Measurements from ENCODE around the gene PCDHGB2.

Gene PCDHGB2

DNA sequence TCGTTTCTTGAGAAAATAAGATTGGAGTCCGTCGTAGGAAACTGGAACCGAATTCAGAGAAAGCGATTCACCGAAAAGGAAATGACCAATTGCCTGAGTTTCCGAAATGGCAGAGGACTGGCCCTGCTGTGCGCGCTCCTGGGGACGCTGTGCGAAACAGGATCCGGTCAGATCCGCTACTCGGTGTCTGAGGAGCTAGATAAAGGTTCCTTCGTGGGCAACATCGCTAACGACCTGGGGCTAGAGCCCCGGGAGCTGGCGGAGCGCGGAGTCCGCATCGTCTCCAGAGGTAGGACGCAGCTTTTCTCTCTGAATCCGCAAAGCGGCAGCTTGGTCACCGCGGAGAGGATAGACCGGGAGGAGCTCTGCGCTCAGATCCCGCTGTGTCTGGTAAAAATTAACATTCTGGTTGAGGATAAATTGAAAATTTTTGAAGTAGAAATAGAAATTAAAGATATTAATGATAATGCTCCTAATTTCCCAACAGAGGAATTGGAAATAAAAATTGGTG, 15.8 kb upstream of the PCDHGB2 start:
- TF ChIP-seq, protein P1, sequence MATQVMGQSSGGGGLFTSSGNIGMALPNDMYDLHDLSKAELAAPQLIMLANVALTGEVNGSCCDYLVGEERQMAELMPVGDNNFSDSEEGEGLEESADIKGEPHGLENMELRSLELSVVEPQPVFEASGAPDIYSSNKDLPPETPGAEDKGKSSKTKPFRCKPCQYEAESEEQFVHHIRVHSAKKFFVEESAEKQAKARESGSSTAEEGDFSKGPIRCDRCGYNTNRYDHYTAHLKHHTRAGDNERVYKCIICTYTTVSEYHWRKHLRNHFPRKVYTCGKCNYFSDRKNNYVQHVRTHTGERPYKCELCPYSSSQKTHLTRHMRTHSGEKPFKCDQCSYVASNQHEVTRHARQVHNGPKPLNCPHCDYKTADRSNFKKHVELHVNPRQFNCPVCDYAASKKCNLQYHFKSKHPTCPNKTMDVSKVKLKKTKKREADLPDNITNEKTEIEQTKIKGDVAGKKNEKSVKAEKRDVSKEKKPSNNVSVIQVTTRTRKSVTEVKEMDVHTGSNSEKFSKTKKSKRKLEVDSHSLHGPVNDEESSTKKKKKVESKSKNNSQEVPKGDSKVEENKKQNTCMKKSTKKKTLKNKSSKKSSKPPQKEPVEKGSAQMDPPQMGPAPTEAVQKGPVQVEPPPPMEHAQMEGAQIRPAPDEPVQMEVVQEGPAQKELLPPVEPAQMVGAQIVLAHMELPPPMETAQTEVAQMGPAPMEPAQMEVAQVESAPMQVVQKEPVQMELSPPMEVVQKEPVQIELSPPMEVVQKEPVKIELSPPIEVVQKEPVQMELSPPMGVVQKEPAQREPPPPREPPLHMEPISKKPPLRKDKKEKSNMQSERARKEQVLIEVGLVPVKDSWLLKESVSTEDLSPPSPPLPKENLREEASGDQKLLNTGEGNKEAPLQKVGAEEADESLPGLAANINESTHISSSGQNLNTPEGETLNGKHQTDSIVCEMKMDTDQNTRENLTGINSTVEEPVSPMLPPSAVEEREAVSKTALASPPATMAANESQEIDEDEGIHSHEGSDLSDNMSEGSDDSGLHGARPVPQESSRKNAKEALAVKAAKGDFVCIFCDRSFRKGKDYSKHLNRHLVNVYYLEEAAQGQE (IDR thresholded peaks at IDR 0.05; ENCODE audit: insufficient read depth in 1 of 2, low read depth in 2 of 2, low read length in 2 of 2) = no peak
- TF ChIP-seq FOXP2 (optimal IDR thresholded peaks at IDR 0.05; ENCODE audit: borderline replicate concordance, extremely low read depth, extremely low read length, insufficient read depth) (no peak), POLR2AphosphoS5 (IDR thresholded peaks at IDR 0.05; ENCODE audit: low read depth, low read length) (no peak), SIN3A (IDR thresholded peaks at IDR 0.05; ENCODE audit: borderline replicate concordance, insufficient read depth, low read length) (no peak), TAF1 (IDR thresholded peaks at IDR 0.05; ENCODE audit: borderline replicate concordance, insufficient read depth, low read length) (no peak)

DNA sequence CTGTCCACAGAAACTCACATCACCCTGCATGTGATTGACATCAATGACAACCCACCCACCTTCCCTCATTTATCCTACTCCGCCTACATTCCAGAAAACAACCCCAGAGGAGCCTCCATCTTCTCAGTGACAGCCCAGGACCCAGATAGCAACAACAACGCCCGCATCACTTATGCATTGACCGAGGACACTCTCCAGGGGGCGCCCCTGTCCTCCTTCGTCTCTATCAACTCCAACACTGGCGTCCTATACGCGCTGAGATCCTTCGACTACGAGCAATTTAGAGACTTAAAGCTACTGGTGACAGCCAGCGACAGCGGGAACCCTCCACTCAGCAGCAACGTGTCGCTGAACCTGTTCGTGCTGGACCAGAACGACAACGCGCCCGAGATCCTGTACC, 14.5 kb upstream of the PCDHGB2 start:
- TF ChIP-seq TAF1 (IDR thresholded peaks at IDR 0.05; ENCODE audit: borderline replicate concordance, insufficient read depth, low read length) (no peak), SIN3A (IDR thresholded peaks at IDR 0.05; ENCODE audit: borderline replicate concordance, insufficient read depth, low read length) (no peak), FOXP2 (optimal IDR thresholded peaks at IDR 0.05; ENCODE audit: borderline replicate concordance, extremely low read depth, extremely low read length, insufficient read depth) (no peak)

DNA sequence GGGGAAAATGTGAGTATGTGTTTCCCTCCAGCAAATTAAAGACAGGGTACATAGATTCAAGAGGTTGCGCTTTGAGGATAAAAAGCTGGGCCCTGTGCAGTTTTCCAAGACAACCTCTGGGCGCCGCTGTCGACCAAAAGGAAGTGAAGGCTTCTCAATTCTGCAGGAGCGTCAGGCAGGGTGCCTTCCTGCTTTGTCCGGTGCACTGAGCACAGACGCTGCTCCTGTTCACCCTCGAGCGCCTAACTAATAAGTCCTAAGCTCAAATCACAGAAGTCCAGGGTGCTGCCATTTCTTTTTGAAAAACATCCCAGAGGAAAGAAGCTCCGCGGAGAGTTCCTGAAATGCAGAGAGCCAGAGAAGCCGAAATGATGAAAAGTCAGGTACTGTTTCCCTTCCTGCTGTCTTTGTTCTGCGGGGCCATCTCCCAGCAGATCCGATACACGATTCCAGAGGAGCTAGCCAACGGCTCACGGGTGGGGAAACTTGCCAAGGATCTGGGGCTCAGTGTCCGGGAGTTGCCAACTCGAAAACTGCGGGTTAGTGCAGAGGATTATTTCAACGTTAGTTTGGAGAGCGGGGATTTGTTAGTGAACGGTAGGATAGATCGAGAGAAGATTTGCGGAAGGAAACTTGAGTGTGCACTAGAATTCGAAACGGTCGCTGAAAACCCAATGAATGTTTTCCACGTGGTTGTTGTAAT, 9.7 kb upstream of the PCDHGB2 start, which contains the start of gene PCDHGB1:
Gene PCDHGB1, plus strand, starts transcription at position 183 of the 703 bp plus-strand sequence. Its CDS starts 162 bp downstream, at position 345.
- TF ChIP-seq POLR2AphosphoS5 (IDR thresholded peaks at IDR 0.05; ENCODE audit: low read depth, low read length) = peak; percentile 51; the same call in 1 of the 2 replicates
- TF ChIP-seq FOXP2 (optimal IDR thresholded peaks at IDR 0.05; ENCODE audit: borderline replicate concordance, extremely low read depth, extremely low read length, insufficient read depth) = no peak
- TF ChIP-seq, protein P1 (IDR thresholded peaks at IDR 0.05; ENCODE audit: insufficient read depth in 1 of 2, low read depth in 2 of 2, low read length in 2 of 2) = no peak

DNA sequence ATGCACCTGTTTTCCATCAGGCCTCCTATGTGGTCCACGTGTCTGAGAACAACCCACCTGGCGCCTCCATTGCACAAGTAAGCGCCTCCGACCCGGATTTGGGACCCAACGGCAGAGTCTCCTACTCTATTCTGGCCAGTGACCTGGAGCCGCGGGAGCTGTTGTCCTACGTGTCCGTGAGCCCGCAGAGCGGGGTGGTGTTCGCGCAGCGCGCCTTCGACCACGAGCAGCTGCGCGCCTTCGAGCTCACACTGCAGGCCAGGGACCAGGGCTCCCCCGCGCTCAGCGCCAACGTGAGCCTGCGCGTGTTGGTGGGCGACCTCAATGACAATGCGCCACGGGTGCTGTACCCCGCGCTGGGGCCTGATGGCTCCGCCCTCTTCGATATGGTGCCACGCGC, 8.2 kb upstream of the PCDHGB2 start:
- TF ChIP-seq TAF1 (IDR thresholded peaks at IDR 0.05; ENCODE audit: borderline replicate concordance, insufficient read depth, low read length) (no peak), FOXP2 (optimal IDR thresholded peaks at IDR 0.05; ENCODE audit: borderline replicate concordance, extremely low read depth, extremely low read length, insufficient read depth) (no peak), POLR2AphosphoS5 (IDR thresholded peaks at IDR 0.05; ENCODE audit: low read depth, low read length) (no peak), SIN3A (IDR thresholded peaks at IDR 0.05; ENCODE audit: borderline replicate concordance, insufficient read depth, low read length) (no peak)
- TF ChIP-seq, protein P1 (IDR thresholded peaks at IDR 0.05; ENCODE audit: insufficient read depth in 1 of 2, low read depth in 2 of 2, low read length in 2 of 2) = no peak

DNA sequence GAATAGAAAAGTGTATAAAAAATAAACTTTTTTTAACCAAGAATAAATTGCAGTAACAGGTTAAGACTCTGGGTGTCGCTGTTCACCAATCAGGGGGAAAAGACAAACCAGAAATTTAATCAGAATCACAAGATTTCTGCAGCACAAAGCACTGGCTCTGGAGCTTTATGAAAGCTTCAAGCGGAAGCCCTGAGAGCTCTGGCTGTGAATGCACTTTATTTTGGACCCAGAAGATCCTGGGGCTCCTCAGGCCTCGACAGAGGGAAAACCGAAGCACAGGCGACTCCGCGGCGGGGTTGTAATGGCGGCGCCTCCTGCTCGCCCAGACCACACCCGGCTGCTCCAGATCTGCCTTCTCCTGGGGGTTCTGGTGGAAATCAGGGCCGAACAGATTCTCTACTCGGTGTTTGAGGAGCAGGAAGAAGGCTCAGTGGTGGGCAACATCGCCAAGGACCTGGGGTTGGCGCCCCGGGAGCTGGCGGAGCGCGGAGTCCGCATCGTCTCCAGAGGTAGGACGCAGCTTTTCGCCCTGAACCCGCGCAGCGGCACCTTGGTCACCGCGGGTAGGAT, 4.8 kb upstream of the PCDHGB2 start, which contains the start of gene PCDHGA4:
Gene PCDHGA4, plus strand, starts transcription at position 122 of the 570 bp plus-strand sequence. Its CDS starts 87 bp downstream, at position 209.
- TF ChIP-seq POLR2AphosphoS5 (IDR thresholded peaks at IDR 0.05; ENCODE audit: low read depth, low read length) = no peak
- TF ChIP-seq TAF1 (IDR thresholded peaks at IDR 0.05; ENCODE audit: borderline replicate concordance, insufficient read depth, low read length) = no peak
- no peak for TF ChIP-seq SIN3A (IDR thresholded peaks at IDR 0.05; ENCODE audit: borderline replicate concordance, insufficient read depth, low read length)
- TF ChIP-seq, protein P1 (IDR thresholded peaks at IDR 0.05; ENCODE audit: insufficient read depth in 1 of 2, low read depth in 2 of 2, low read length in 2 of 2) = no peak
- TF ChIP-seq FOXP2 (optimal IDR thresholded peaks at IDR 0.05; ENCODE audit: borderline replicate concordance, extremely low read depth, extremely low read length, insufficient read depth) = no peak
